ENCODE results near the gene CNOT1.
"Not testable (repeated sequence)": the region's sequence is repeated elsewhere in the genome, so short reads cannot be mapped to it uniquely, and the experiment has no call there.

CNOT1 gene

DNA sequence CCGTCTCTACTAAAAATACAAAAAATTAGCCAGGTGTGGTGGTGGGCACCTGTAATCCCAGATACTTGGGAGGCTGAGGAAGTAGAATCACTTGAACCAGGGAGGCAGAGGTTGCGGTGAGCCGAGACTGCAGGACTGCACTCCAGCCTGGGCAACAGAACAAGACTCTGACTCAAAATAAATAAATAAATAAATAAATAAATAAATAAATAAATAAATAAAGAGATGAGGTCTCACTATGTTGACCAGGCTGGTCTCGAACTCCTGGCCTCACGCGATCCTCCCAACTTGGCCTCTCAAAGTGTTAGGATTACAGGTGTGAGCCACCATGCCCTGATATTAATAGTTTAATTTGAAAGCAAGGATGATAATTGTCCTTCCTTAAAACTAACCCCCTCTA is 7.4 kb upstream of the CNOT1 start:
- DNase-seq: not testable (repeated sequence)

GRCh38 chr16:58636466-58636865 is 6.8 kb upstream of the CNOT1 start:
- DNase-seq: no peak

- no peak for DNase-seq
Observed at GRCh38 chr16:58635502-58635901, 5.9 kb upstream of the CNOT1 start.

DNA sequence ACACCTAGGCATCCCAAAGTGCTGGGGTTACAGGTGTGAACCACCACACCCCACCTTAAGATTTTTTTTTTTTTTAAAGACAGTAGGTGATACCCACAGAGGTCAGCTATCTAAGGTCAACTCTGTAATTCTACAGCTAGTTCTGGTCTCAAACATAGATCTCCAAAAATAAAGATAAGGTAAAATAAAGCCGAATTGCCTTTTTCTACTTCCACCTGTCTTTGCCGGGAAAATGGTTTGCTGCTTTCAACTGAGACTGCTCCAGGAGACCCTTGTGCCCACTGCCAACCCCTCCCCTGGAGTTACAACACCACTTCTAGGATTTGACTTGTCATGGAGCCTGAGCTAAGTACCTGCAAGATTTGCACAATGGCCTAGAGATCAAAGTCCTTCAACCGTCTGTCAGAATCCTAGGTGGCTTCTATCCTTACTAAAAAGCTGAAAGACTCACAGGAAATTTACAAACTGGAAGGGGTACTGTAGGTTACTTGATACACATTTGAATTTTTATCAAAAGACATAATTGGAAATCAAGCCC is 4.7 kb upstream of the CNOT1 start:
- no peak for DNase-seq

- DNase-seq: peak; percentile 40
Observed at GRCh38 chr16:58628845-58629732, 537 bp downstream of the CNOT1 start.

DNA sequence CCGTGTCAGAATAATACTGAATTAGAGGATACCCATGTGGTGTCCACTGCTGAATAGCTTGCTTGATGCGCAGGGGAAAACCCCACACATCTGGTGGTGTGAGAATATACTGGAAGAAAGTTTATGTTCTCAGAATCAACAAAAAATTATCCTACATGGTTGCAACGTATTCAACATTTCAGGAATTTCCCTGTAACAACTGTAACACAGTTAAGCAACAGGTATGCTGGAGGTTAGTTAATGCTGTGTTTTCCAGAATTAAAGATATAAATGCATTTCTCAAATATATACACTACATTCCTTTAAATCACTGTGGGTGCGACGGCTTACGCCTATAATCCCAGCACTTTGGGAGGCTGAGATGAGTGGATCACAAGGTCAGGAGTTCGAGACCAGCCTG is 5.4 kb downstream of the CNOT1 start:
- DNase-seq: no peak

DNA sequence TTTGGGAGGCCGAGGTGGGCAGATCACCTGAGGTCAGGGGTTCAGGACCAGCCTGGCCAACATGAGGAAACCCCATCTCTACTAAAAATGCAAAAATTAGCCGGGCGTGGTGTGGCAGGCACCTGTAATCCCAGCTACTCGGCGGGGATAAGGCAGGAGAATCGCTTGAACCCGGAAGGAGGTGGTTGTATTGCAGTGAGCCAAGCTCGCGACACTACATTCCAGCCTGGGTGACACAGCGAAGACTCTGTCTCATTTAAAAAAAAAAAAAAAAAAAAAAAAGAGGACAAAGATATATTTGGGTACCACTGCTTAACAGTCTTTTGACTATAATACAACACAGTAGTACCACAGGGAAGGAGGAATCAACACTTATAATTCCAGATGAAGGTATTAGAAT is 9.2 kb downstream of the CNOT1 start:
- DNase-seq: no peak

GRCh38 chr16:58615280-58615679 is 14.3 kb downstream of the CNOT1 start:
- DNase-seq: no peak

GRCh38 chr16:58614860-58615259 is 14.8 kb downstream of the CNOT1 start:
- DNase-seq: no peak

GRCh38 chr16:58614212-58614611 is 15.4 kb downstream of the CNOT1 start:
- DNase-seq: no peak

DNA sequence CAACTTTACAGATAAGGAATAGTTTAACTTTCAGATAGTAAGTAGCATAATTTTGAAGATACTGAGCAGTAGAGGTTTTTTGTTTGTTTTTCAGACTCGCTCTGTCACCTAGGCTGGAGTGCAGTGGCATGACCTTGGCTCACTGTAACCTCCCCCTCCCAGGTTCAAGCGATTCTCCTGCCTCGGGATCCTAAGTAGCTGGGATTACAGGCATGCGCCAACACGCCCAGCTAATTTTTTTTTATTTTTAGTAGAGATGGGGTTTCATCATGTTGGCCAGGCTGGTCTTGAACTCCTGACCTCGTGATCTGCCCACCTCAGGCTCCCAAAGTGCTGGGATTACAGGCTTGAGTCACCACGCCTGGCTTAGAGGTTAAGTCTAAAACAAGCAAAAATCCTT is 16.7 kb downstream of the CNOT1 start:
- not testable (repeated sequence) for DNase-seq

- no peak for DNase-seq
Observed at GRCh38 chr16:58608601-58609136, 21.0 kb downstream of the CNOT1 start.

DNA sequence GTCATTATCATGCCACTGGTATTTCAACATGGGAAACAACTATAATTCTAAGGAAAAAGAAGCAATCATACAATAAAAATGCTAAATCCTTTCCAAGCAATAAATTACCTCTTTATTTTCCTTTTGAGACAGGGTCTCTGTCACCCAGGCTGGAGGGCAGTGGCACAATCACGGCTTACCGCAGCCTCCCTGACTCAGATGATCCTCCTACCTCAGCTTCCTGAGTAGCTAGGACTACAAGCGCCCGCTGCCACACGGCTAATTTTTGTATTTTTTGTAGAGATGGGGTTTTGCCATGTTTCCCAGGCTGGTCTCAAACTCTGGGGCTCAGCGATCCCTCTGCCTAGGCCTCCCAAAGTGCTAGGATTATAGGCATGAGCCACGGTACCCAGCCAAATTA is 24.1 kb downstream of the CNOT1 start:
- no peak for DNase-seq

DNA sequence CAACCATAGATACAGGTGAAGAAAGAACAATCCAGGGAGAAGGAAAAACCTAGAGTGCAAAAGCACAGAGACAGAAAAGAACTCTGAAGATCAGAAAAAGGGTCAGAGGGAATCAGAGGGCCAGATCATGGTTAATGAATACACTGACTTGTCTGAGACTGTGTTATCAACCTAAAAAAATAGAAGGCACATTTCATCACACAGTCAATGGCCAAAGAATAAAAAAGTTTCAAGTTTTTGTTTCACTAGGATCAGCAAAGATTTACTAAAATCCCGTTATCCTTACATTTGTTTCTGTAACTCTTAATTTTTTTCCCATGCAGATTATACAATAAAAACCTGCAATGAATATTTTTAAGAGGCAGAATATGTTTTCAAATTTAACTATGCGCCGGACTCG is 38.5 kb downstream of the CNOT1 start:
- DNase-seq: no peak

DNA sequence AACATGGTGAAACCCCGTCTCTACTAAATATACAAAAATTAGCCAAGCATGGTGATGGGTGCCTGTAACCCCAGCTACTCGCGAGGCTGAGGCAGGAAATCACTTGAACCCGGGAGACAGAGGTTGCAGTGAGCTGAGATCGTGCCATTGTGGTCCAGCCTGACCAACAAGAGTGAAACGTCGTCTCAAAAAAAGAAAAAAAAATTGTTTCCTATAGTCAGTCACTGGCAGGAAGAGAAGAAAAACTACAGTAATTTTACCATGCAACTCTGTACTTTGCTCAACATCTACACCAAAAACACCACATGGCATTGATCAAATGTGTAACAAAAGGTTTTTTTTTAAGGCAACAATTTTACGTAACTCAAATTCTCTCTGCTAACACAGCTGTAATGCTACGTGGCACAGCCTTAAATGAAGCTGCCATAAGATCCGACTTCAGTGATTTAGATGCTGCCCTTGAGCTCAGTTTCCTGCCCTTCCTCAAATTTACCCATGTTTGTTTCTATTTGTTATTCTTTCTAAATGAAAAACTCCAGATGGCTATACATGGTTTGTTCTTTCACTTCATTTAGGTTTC is 40.2 kb downstream of the CNOT1 start:
- no peak for DNase-seq

GRCh38 chr16:58588406-58588805 is 41.2 kb downstream of the CNOT1 start:
- no peak for DNase-seq

DNA sequence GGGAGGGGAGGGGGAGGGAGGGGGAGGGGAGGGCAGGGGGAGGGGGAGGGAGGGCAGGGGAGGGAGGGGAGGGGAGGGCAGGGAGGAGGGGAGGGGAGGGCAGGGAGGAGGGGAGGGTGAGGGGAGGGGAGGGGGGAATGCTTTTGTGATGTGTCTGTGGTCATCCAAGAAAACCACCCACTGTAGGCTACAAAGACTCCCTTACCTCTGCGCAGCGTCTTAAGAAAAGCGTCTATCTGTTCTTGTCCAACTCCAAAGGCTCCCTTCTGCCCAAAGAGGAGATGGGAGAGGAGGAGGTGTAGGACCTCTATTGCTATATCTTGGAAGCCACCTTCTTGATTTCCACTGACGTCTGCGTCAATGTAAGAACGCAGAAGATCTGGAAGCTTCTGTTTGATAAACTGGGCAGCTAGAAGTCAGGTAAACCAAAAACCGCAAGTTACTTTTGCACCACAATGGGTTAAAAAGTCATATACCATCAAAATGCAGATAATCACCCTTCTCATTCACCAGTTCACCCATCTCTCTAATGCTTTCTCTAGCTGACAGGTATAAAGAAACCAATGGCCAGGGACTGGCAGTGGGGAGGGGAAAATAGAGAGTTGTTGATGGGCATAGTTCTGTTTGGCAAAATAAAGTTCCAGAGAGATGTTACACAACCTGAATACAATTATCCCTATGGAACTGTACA is 43.1 kb downstream of the CNOT1 start:
- no peak for DNase-seq

DNA sequence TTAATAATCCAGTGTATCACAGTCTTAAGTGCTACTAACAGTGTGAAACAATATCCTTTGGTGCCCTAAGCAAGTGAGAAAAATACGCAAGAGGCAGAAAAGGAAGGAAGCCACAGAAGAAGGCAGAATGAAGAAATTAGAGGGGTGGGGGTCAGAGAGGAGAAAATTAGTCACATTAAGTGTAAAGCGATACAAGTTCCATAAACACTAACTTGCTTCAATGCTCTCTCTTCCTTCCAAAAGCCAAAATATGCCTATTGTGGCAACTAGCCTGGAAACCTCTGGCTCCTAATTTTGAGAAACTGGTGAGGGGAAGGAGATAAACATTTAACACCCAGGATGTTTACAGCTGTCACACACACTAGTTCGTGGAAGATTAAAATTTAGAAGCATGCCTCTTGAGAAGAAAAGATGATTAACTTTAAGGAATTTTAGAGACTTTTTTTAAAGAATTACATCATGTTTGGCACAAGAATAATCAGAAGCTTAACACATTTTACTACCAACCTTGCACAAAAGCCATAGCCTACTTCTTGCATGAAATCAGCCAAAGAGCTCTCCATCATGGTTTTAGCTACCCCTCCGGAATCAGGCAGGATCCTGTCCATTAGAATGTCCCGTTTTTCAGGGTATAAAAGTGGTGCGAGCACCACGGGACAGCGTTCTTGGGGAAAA is 44.7 kb downstream of the CNOT1 start:
- no peak for DNase-seq

DNA sequence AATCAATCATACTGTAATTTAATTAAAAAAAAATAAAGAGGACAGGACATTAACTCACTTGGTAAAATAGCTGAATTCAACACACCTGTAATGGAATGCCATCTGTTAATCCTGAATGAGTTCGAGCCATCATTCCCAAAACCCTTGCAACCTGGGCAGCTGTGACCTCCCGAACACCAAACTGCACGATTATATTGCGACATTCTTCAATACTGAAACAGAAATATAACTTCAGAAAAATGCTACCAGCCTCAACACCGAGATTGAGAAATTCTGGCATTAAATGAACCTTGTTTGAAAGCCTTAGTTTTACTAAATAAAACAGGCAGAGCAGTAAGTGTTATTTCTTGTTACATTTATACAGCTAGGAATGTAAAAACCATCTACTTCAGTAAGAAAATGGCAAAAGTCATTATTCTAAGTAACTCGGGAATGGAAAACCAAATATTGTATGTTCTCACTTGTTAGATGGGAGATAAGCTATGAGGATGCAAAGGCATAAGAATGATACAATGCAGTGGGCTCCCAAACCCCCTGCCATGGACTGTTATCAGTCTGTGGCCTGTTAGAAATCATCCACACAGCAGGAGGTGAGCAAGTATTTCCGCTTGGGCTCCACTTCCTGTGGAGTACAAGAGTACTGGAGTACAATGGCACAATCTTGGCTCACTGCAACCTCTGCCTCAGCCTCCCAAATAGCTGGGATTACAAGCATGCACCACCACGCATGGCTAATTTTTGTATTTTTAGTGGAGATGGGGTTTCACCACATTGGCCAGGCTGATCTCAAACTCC is 46.5 kb downstream of the CNOT1 start:
- no peak for DNase-seq

DNA sequence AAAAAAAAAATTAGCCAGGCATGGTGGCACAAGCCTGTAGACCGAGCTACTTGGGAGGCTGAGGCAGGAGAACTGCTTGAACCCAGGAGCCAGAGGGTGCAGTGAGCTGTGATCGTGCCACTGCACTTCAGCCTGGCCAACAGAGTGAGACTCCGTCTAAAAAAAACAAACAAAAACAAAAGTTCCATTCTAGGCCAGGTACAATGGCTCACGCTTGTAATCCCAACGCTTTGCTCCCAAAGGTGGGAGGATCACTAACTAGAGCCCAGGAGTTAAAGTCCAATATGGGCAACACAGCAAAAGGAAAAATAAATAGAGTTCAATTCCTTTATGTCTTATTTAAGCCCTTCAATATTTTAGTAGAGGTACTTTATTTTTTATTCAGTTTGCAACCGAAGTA is 47.5 kb downstream of the CNOT1 start:
- no peak for DNase-seq

DNA sequence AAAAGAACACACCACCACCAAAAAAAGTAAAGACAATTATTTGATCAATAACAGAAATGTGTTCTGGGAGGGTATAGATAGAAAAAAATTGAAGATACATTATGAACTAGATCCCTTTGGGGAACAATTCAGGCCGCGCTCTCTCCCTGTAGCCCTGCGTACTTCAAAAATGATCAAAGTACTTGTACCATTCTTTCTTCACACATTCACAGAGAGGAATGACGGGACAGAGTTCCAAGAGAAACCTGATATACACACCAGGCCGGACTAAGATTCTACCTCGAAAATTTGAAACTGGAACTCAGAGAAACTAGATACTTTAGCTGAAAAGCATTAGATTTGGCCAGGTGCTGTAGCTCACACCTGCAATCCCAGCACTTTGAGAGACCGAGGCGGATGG is 50.0 kb downstream of the CNOT1 start:
- no peak for DNase-seq

- no peak for DNase-seq
Observed at GRCh38 chr16:58578642-58579041, 51.0 kb downstream of the CNOT1 start.
